ENCODE data around the gene TGFB1I1. TPM values are rescaled to one million over a fixed set of nuclear protein-coding genes. Genes with fewer than 3 reads are reported as not detected.

The TGFB1I1 gene
- total and polyA plus RNA-seq, 2 of the 13 experiments (the other 11 are each of a cell fraction or from before 2014, with no cell fraction given) = 0.80 to 2.9 TPM

DNA sequence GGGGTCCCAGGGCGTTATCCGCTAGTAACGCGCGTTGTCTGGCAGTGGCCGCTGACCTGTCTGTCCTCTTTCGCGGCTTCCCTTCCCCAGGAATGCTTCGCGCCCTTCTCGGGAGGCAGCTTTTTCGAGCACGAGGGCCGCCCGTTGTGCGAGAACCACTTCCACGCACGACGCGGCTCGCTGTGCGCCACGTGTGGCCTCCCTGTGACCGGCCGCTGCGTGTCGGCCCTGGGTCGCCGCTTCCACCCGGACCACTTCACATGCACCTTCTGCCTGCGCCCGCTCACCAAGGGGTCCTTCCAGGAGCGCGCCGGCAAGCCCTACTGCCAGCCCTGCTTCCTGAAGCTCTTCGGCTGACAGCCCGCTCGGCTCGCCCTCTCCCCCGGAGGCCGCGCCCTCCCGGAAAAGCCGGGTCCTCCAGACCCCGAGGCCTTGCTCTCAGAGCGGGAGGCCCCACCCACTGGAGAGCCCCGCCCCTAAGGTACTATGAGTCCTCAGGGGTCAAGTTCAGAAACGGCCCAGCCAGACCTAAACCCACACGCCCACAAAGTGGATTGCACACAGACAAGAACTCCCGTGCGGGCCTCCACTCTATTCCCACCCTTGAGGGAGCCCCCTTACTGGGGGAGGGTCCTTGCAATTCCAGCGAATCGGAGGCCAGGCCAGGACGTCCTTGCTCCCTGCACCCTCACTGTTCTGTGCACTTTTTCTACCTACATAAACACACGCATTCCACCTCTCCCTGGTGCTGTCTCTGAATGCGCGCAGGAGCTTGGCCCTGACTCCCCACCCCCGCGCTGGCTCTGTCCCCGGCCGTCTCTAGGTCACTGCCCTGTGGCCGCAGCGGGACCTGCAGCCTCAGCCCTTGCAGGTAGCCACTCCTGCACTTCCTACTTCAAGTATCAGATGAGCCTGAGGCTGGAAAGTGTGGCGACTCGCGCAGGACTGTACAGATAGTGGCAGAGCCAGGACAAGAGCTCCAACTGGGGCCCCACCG, 5.6 kb downstream of the TGFB1I1 start (continued):
- peak; percentile 25; the same call in 1 of the 2 replicates for TF ChIP-seq TSC22D2 (CRISPR knock-in tag; IDR thresholded peaks at IDR 0.05; ENCODE audit: borderline replicate concordance)
- TF ChIP-seq, protein P1, sequence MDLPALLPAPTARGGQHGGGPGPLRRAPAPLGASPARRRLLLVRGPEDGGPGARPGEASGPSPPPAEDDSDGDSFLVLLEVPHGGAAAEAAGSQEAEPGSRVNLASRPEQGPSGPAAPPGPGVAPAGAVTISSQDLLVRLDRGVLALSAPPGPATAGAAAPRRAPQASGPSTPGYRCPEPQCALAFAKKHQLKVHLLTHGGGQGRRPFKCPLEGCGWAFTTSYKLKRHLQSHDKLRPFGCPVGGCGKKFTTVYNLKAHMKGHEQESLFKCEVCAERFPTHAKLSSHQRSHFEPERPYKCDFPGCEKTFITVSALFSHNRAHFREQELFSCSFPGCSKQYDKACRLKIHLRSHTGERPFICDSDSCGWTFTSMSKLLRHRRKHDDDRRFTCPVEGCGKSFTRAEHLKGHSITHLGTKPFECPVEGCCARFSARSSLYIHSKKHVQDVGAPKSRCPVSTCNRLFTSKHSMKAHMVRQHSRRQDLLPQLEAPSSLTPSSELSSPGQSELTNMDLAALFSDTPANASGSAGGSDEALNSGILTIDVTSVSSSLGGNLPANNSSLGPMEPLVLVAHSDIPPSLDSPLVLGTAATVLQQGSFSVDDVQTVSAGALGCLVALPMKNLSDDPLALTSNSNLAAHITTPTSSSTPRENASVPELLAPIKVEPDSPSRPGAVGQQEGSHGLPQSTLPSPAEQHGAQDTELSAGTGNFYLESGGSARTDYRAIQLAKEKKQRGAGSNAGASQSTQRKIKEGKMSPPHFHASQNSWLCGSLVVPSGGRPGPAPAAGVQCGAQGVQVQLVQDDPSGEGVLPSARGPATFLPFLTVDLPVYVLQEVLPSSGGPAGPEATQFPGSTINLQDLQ (CRISPR knock-in tag; IDR thresholded peaks at IDR 0.05) = no peak
- TF ChIP-seq RXRA (CRISPR knock-in tag; IDR thresholded peaks at IDR 0.05) = peak; percentile 95
- TF ChIP-seq, protein P2, sequence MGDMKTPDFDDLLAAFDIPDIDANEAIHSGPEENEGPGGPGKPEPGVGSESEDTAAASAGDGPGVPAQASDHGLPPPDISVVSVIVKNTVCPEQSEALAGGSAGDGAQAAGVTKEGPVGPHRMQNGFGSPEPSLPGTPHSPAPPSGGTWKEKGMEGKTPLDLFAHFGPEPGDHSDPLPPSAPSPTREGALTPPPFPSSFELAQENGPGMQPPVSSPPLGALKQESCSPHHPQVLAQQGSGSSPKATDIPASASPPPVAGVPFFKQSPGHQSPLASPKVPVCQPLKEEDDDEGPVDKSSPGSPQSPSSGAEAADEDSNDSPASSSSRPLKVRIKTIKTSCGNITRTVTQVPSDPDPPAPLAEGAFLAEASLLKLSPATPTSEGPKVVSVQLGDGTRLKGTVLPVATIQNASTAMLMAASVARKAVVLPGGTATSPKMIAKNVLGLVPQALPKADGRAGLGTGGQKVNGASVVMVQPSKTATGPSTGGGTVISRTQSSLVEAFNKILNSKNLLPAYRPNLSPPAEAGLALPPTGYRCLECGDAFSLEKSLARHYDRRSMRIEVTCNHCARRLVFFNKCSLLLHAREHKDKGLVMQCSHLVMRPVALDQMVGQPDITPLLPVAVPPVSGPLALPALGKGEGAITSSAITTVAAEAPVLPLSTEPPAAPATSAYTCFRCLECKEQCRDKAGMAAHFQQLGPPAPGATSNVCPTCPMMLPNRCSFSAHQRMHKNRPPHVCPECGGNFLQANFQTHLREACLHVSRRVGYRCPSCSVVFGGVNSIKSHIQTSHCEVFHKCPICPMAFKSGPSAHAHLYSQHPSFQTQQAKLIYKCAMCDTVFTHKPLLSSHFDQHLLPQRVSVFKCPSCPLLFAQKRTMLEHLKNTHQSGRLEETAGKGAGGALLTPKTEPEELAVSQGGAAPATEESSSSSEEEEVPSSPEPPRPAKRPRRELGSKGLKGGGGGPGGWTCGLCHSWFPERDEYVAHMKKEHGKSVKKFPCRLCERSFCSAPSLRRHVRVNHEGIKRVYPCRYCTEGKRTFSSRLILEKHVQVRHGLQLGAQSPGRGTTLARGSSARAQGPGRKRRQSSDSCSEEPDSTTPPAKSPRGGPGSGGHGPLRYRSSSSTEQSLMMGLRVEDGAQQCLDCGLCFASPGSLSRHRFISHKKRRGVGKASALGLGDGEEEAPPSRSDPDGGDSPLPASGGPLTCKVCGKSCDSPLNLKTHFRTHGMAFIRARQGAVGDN (CRISPR knock-in tag; IDR thresholded peaks at IDR 0.05) = peak; percentile 94
- TF ChIP-seq SRSF1 (optimal IDR thresholded peaks at IDR 0.05; ENCODE audit: low read depth, low read length) = no peak
- TF ChIP-seq KDM1A (CRISPR knock-in tag; IDR thresholded peaks at IDR 0.05) = no peak
- TF ChIP-seq, protein P3, sequence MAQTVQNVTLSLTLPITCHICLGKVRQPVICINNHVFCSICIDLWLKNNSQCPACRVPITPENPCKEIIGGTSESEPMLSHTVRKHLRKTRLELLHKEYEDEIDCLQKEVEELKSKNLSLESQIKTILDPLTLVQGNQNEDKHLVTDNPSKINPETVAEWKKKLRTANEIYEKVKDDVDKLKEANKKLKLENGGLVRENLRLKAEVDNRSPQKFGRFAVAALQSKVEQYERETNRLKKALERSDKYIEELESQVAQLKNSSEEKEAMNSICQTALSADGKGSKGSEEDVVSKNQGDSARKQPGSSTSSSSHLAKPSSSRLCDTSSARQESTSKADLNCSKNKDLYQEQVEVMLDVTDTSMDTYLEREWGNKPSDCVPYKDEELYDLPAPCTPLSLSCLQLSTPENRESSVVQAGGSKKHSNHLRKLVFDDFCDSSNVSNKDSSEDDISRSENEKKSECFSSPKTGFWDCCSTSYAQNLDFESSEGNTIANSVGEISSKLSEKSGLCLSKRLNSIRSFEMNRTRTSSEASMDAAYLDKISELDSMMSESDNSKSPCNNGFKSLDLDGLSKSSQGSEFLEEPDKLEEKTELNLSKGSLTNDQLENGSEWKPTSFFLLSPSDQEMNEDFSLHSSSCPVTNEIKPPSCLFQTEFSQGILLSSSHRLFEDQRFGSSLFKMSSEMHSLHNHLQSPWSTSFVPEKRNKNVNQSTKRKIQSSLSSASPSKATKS (CRISPR knock-in tag; IDR thresholded peaks at IDR 0.05) = peak; percentile 83; the same call in 1 of the 2 replicates
- TF ChIP-seq, protein P4, sequence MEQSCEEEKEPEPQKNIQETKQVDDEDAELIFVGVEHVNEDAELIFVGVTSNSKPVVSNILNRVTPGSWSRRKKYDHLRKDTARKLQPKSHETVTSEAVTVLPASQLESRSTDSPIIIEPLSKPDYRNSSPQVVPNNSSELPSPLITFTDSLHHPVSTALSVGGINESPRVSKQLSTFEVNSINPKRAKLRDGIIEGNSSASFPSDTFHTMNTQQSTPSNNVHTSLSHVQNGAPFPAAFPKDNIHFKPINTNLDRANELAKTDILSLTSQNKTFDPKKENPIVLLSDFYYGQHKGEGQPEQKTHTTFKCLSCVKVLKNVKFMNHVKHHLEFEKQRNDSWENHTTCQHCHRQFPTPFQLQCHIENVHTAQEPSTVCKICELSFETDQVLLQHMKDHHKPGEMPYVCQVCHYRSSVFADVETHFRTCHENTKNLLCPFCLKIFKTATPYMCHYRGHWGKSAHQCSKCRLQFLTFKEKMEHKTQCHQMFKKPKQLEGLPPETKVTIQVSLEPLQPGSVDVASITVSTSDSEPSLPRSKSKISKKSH (CRISPR knock-in tag; IDR thresholded peaks at IDR 0.05; ENCODE audit: borderline replicate concordance) = peak; percentile 62; the same call in 1 of the 2 replicates
- no peak; the same call in none of the 2 replicates for TF ChIP-seq DPF2 (CRISPR knock-in tag; IDR thresholded peaks at IDR 0.05; ENCODE audit: borderline replicate concordance, low read depth)
- no peak for TF ChIP-seq ZFP62 (CRISPR knock-in tag; IDR thresholded peaks at IDR 0.05)
- no peak; a peak in 1 of 4 replicates for TF ChIP-seq EP300 (IDR thresholded peaks at IDR 0.05; ENCODE audit: low read depth in 2 of 2, low read length in 2 of 2)
- peak; percentile 26 for TF ChIP-seq EP300 (CRISPR knock-in tag; IDR thresholded peaks at IDR 0.05; ENCODE audit: borderline replicate concordance)
- peak; percentile 90 for TF ChIP-seq SPEN (CRISPR knock-in tag; IDR thresholded peaks at IDR 0.05; ENCODE audit: low read depth)
- TF ChIP-seq CHD4 (IDR thresholded peaks at IDR 0.05; ENCODE audit: borderline replicate concordance, low read length) = 0 out of 2 replicates have a peak, but pooled peaks have one; percentile 48
- TF ChIP-seq ZNF670 (CRISPR knock-in tag; IDR thresholded peaks at IDR 0.05; ENCODE audit: borderline replicate concordance) = no peak
- peak; percentile 22; the same call in 1 of the 2 replicates for TF ChIP-seq ZMYM2 (CRISPR knock-in tag; IDR thresholded peaks at IDR 0.05)
- peak; percentile 19; the same call in 1 of the 2 replicates for TF ChIP-seq ZNF629 (CRISPR knock-in tag; conservative IDR thresholded peaks at IDR 0.05)
